Measurements from ENCODE around the gene TMEM141.
"Not testable (repeated sequence)": the region's sequence is repeated elsewhere in the genome, so short reads cannot be mapped to it uniquely, and the experiment has no call there.

Gene TMEM141

DNA sequence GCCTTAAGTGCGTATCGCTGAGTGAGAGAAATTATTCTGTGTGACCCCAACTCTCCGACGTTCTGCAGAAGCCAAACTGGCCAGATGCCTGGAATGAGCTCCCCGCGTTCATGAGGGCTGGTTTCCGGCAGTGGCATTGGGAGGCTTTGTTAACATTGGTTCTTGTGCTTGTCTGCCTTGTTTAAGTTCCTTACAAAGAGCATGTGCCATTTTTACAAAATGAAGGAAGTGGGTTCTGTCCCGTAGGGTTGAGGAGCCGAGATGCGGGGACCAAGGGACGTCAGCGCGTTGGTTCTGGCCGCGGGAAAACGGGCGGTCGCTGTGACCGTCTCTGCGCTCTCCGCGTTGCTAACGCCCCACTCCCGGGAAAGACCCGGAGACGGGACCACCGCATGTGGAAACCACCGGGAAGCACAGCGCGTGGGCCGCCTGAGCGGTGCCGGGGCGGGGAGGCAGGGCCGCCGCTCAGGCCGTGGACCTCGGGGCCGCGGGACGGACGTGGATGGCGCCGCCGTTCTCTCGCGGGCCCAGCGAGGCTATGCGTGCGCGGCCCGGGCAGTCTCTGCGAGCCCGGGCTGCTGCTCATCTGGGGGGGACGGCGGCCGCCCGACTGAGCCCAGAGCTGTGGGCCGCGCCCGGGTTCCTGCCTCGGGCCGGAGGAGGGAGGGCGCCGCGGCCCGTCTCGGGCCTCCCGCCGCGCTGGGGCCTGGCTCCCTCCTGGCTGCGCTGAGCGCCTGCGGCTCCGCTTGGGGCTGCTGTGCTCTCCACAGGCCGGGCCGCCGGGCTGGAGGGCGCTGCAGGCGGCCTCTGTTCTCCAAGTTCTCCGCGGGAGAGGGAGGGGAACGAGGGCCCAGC, 30.1 kb downstream of the TMEM141 start:
- DNase-seq, result no peak

DNA sequence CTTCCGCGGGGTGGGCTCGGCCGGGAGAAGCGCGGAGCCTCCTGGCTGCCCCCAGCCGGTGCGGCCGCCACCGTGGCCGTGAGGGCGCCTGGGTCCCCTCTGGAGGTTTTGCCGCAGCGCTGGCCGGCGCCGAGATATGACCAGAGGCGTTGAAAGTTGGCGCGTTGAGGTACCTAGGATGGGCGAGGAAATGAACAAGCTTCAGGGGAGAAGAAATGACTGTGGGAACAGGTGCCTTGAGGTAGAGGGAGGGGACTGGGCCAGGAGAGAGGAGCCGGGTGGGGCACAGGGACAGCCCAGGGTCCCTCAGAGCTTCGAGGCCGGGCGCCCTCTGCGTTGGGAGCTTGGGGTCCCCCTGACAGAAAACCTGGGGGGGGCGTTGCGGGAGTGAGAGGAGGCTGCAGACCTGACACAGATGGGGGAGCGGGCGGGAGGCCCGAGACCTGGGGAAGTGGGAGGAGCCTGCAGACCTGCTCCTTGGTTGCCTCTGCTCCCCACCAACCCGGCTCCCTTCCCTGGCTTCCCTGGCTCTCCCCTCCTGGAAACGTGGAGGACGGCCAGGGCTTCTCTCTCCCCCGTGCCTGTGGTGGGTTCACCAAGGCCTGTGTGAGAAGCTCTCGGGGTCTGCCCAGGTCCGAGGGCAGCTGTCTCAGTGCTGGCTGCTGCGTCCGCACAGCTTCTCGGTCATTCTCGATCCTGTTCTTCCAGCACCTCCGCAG, 30.8 kb downstream of the TMEM141 start:
- DNase-seq, result no peak

DNA sequence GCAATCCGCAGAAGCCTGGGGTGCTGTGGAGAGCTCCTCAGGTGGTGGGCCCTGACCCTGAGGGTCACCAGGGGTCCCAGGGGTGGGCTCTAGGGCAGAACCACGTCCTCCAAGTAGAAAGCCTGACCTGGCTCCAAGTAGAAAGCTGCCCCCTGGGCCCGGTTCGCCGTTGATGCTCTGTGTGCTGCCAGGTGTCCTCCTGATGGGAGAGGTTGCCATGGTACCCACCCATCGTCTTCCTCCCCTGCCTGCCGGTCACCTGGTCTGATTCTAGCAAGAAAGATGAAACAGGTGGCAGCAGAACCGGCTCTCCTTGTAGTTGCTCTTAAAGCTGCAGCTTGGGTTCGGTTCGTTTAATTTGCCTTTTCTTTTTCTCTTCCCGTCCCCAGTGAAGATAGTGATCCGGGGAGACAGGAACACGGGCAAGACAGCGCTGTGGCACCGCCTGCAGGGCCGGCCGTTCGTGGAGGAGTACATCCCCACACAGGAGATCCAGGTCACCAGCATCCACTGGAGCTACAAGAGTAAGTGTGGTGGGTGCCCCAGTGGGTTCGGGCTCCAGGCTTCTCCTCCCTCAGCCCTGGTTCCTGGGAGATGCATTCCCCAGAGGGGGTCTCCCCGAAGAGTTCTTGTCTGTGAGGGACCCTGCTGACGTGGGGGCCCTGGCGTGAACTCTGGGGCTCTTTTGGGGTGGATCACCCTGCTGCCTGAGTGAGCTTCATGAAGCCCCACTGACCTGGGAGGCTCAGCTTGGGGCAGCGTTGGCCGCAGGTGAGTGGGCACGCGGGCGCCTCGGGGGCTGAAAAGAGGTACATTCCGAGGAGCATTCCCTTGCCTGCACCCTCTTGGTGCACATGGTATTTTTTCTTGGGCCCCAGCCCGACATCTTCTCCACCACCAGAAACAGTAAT, 32.2 kb downstream of the TMEM141 start:
- no peak for DNase-seq

DNA sequence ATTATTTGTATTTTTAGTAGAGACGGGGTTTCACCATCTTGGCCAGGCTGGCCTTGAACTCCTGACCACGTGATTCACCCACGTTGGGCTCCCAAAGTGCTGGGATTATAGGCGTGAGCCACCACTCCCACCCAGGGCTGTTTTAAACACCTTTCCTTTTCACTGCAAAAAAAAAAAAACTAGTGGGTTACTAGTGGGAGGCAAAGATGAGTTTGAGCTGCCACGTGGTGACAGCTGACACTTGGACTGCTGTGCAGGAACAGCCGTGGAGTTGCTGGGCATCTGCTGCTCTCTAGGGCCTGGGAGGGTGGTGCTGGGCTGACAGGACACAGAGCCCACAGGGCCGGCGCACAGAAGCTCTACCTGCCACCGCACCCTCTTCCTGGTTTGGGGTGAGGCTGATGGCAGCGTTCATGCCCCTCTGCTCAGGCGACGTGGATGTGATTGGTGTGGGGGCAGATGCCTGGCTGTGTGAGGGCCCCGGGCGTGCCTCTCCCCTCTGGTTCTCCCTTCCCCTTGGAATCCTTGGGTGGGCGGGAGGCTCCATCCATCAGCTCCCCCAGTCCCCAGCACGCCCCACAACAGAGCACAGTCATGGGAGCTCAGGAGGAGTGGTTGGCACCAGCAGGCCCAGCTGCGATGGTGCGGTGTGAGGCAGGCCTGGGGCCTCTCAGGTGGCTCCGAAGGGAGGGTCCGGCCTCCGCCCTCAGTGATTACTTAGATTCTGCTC, 33.5 kb downstream of the TMEM141 start:
- no peak for DNase-seq

DNA sequence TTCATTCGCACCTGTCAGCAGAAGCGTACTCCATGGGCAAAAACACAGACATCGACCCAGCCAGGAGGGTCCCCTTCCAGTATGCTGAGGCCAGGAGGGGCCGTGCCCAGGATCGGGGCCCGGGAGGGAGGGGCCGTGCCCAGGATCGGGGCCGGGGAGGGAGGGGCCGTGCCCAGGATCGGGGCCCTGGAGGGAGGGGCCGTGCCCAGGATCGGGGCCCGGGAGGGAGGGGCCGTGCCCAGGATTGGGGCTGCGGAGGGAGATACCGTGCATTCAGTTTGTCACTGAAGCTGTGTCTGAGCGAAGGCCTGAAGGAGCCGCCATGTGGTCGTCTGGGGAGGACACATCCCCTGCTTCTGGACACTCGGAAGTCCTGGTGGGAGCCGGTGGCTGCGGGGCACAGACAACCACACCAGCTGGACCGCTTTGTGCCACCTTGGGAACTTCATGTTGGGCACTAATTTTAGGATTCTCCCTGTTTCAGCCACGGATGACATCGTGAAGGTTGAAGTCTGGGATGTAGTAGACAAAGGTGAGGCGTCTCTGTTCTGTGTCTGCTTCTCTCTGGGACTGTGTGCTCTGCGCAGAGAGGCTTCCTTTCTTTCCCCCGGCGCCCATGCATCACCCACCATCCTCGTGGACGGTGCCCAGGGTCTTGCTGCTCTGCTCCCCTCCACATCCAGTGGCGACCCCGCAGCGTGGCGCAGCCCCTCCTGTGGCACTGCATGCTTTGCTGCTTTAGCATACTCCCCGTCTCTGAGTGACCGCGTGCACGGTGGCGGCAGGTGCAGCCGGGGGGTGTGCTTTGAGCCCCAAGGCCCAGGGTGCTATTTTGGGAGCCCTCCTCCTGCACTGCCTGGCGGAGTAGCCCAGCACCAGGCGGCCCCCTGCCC, 34.4 kb downstream of the TMEM141 start:
- DNase-seq, result no peak

DNA sequence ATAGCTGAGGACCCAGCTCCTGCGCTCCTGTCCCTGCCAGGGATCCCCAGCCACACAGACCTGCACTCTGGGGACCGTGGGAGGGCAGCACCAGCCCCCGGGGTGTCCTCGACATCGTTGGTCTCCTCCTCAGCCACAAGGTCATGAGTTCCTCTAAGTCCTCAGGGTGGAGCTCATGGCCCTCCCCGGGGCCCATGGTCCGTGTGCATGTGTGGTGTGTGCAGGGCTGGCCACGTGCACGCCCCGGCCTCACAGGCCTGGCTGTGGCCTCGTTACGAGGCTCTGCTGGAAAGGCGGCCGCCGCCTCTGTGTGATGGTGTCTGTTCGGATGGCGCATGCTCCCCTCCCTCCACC, 35.0 kb downstream of the TMEM141 start:
- no peak for DNase-seq

DNA sequence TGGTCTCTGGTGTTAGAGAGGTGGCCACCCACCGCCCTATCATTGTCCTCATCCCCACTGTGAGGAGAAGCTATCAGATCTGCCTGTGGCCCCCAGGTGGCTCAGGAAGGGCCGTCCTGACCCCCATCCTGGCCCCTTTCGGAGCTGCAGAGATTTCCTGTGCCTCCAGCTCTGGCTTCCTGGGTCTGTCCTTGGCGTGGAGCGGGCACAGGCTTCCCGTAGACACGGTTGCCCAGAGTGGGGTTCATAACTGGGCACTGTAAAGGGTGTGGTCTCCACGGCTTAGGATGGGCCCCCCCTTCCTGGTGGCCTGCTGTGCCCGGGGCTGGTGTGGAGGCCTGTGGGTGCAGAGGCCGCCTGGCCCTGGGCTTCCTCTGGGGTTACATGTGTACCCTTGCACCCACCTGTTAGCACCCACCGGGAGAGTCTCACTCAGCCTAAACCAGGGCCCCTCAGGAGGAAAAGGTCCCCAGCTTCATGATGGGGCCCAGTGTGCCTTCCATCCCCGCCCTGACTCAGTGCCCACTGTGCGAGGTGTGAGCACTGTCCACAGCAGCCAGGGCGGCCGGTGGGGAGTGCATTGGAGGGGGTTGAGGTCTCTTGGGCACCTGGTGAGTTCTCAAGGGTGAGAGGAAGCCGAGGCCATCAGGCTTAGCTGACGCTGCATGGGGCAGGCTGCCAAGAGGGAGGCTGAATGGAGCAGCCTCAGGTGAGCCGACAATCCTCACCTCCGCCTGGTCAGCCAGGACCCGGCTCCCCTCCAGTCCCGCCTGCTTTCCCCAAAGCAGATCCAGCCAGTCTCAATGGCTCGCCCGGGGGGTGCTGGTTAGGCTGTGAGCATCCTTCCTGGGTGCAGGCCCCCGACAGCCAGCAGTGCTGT, 35.8 kb downstream of the TMEM141 start:
- DNase-seq, result no peak

DNA sequence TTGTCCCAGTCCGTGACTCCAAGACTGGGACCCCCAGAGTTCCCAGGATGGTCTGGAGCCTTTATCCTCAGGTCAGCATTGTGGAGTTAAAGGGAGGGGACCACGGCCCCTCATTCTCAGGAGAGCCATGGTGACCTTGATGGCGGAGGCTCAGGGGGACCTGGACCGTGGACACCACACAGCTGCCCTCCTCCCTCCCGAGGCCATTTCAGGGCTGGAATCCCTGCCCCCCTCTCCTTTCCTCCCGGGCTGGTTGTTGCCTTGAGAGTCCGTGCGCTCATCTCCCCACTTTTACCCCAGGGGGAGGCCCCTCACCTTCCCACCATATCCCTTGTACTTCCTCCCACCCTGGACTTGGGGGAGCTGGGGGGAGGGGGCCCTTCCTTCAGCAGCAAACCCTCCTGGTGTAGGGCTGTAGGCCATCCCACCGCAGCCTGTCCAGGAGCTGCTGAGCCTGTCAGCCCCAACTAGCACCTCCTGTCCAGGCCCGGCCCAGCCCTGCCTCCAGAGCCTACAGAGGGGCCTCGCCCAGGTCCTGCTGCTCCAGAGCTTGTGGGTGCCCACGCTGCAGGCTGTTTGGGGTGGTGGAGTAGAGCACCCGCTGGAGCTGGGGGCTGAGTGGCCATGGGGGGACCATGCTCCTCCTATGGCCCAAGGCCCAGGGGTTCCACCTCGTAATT, 36.8 kb downstream of the TMEM141 start:
- DNase-seq, result no peak

DNA sequence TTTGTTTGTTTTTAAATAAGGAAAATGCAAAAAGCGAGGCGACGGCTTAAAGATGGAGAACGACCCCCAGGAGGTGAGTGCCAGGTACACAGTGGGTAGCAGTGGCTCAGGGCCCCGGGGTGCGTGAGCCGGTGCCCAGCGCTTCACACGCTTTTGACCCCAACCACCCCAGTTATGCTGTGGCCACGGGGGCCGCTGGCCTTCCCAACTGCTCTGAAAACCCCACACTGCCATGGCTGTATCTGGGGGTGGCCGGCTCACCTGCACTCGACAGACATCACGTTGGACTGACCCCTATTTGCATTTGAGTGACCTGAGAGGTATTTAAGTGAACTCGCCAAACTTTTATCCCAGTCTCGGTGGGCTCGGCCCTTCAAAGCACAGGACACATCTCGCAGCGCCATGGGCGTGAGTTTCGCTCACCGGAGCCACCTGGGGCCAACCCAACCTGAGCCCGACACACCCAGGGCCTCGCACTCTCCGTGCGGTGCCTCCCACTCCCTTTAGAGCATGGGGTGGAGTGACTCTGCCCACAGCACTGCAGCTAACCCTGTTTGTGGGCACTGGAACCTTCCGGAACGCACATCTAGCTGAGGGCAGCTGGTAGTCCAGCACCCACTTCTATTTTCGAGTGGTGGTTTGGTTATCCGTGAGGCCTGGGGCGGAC, 37.5 kb downstream of the TMEM141 start:
- DNase-seq, result no peak

DNA sequence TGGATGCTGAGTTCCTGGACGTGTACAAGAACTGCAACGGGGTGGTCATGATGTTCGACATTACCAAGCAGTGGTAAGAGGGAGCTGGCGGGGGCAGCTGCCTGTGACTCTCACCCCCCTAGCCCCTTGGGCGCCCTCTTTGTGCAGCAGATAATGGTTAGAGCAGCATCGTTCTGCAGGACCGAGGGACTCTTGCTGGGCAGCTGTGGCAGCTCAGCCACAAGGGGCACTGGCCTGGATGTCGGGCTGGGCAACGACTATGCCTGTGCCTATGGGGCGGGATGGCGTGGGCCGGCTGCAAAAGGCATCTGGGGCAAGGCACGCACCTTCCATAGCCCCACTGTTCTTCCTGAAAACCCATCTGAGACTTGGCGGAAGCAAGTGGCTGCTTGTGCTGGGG, 38.3 kb downstream of the TMEM141 start:
- no peak for DNase-seq

DNA sequence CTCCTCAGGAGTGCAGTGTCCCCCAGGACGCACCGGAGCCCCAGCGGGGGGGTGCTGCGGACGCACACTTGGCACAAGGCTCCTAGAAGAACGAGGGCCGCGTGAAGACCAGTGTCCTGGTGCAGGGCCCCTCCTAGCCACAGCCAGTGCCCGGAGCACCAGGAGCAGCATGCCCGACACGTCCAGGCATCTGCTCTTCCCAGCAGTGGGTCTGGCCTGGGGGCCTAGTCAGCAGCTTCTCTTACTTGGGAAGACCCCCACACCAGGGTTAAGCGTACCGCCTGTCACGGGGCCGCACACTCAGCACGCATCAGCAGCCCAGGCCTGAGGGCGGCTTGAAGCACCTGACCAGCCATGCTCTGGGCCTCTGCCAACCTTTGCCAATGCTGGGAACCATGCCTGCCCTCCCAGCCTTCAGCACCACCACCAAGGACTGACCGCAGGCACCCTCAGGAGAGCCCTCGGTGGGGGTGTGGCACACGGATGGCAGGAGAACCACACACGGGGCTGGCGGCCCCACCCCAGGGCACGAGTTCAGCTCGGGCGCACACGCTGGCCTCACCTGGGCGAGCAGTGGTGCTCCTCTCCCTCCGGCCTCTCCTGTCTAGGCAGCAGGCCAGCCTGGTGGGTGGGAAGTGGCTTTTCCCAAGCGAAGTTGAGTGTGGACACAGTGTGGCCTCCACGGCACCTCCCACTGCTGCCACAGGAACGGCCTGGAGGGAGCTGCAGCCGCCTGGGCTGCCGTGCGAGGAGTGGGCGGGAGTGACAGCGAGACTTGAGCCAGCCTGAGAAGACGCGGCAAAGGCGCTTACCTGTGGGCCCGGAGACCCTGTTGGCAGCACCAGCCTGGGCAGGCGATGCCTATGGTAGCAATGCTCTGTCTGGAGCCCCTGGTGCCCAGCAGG, 39.1 kb downstream of the TMEM141 start:
- DNase-seq, result no peak

DNA sequence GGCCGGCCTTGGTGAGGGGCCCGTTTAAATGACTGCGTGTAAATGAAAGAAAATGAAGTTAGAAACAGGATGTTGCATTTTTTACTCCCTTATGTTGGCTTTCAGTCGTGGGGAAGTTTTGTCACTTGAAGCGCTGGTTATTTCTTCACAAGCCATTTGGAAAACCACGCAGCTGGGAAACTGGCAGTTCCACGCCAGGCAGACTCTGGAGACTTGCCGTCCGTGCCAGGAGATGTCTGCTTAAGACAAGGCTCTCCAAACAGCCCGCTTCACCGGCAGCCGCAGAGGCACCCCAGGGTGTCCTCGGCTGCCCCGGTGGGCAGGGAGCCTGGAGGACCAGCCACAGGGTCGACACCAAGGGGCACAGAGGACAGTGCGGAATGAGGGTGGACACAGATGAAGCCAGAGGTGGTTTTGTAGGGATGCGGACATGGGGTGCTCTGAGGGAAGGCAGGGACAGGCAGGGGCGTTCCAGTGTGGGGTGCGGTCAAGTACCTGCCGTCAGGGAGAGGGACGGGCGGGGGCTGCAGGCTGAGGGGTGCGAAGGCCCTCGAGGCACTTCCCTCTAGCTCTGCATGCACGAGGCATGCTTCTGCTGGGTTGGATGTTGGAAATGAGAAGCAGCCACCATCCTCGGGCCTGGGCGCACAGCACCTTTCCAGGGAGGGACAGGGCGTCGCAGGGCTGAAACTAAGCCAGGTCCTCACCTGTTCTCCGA, 40.0 kb downstream of the TMEM141 start:
- DNase-seq, result no peak

DNA sequence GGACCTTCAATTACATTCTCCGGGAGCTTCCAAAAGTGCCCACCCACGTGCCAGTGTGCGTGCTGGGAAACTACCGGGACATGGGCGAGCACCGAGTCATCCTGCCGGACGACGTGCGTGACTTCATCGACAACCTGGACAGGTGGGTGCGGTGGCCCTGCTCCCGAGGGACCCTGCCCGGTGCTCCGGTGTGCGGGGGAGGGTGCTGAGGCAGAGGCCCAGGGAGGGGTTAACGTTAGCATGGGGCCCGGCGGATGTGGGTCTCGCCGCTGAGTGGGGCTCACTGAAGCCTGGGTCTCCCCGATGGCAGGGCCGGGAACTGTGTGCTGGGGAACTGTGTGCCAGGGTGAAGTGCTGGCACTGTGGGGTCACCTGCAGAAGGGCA, 40.6 kb downstream of the TMEM141 start:
- no peak for DNase-seq

DNA sequence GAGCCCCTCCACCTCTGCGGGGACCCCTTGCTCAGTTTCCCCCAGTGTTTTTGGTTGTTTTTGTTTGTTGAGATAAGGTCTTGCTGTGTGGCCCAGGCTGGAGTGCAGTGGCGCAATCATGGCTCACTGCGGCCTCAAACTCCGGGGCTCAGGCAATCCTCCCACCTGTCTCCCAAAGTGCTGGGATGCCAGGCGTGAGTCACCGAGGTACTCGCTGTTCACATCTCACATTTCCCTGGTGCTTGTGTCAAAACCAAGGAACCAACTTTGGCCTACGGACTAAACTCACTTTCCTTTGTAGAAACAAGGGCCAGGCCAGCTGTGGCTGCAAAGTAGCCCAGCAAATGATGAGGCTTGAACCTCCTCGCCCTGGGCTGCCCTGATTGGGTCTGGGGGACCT, 41.4 kb downstream of the TMEM141 start:
- no peak for DNase-seq

DNA sequence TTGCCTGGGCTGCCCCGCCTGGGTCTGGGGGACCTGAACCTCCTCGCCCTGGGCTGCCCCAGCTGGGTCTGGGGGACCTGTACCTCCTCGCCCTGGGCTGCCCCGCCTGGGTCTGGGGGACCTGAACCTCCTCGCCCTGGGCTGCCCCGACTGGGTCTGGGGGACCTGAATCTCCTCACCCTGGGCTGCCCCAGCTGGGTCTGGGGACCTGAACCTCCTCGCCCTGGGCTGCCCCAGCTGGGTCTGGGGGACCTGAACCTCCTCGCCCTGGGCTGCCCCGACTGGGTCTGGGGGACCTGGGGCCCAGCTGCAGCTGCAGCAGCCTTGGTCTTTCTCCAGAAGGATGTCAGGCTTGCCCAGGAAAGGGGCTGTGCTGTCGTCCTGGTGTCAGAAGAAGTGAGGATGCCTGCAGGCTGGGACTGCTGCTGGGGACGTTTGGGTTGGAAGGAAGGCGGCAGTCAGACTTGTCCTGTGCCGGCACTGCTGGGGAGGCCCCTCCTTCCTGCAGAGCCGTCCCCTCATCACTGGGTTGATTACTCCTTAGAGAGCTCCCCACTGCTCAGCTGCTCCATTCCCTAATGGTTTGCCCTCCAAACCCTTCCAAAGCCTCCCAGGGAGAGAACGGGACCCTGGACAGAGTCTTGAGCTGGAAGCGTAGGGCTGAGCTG, 42.4 kb downstream of the TMEM141 start:
- not testable (repeated sequence) for DNase-seq

DNA sequence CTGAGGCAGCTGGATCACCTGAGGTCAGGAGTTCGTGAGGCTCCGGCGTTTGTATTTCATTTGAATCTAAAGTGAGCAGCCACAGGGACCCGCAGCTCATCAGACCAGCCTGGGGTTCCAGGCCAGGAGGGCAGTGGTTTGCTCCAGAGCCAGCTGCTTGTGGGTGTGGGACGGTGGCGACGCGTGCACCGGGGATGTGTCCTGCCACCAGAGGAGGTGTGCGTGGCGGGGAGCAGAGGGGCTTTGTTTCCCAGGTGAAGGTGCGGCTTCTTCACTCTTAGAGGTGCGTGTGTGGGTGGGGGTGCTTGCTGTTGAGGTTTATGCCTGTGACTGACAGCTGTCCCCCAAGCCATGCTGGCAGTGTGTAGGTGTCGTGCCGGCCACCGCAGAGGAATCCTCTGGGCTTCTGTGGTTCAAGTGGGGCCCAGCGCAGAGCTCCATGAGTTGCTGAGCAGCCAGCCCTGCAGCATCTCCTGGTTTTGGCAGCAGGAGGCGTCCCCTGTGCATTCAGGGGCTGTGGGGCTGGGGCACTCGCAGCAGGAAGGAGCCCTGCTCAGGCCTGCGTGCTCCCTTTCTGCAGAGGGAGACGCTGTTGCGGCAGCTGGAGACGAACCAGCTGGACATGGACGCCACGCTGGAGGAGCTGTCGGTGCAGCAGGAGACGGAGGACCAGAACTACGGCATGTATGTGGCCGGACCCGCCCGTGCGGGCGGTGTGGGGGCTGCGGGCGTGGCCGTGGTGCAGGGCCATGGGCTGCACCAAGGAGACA, 44.2 kb downstream of the TMEM141 start:
- DNase-seq, result no peak
